DOHH2 (cell line): ENCODE results near the gene ACOX3.

Source experiments
- CTCF ChIP-seq: fragments of 200-600 bp; sonication (generic); IDR thresholded peaks from one replicate; pipeline ENCODE4 v1.5.1; 2014; ENCODE audit warnings: antibody characterized with exemption, mild to moderate bottlenecking, low read depth, low read length; ENCODE audit not compliant: poor library complexity, severe bottlenecking
- EZH2phosphoT487 ChIP-seq: fragments of 200-600 bp; sonication (generic); IDR thresholded peaks from 2 replicates; pipeline ENCODE4 v1.6.1; 2017; ENCODE audit warnings: borderline replicate concordance, mild to moderate bottlenecking, antibody characterized with exemption, low read length, moderate library complexity, mixed read lengths

- TF ChIP-seq CTCF (no peak), EZH2phosphoT487 (no peak)
Measured at GRCh38 chr4:8345946-8346814, 94.3 kb downstream of the ACOX3 start.
